Heart left ventricle (tissue), 13 donors: ENCODE measurements around the gene NNAT.

Experiments used
- CTCF ChIP-seq, 12 donors: fragments of 200-600 bp; sonication (generic) in 4 of 12; IDR thresholded peaks; one replicate each; pipeline versions ENCODE4 v1.5.0 to v1.8.0; 2018 to 2022; ENCODE audit warnings: antibody characterized with exemption in 12 of 12, mild to moderate bottlenecking in 5 of 12
- POLR2A ChIP-seq, 2 donors: fragments of 450-650 bp; IDR thresholded peaks; one replicate each; pipeline ENCODE4 v1.6.1; 2017; ENCODE audit warnings: antibody characterized with exemption in 2 of 2, mild to moderate bottlenecking in 2 of 2, moderate library complexity in 2 of 2
- donor health status: ischemic (EF 13 %, LVEDD 7.1; RV severe dilation, severe dysfunction).
- donor health status: DM: no; HTN: yes; CAD: no.
- donor health status: DM: no; HTN: no; CAD: no.
- donor health status: ischemic (EF 25% LVEDD 6.9; RV normal size, moderate dysfunction).
- donor health status: ischemic (EF 25% LVEDD 5.7; RV mildly dilated, moderate dysfunction).
- donor health status: ischemic (EF 35%, LVEDD 5.7; RV mildly dilated, moderate dysfunction).
- donor health status: nonischemic (EF 11% LVEDD 7.7; RV severe dilation, severe dysfunction).
- donor health status: DM: yes; HTN: yes; CAD: no.
- donor health status: PGD.
- donor health status: ischemic (EF 29% LVEDD 5.4; RV normal size, mild dysfunction).
- donor health status: nonischemic (EF 23%, LVEDD 6.1; RV moderate dilation, normal function).

- no peak for TF ChIP-seq CTCF (IDR thresholded peaks at IDR 0.05)
- TF ChIP-seq POLR2A (IDR thresholded peaks at IDR 0.05): no peak
Measured at GRCh38 chr20:37504404-37505096, 16.5 kb upstream of the NNAT start.
